Fibroblast of mammary gland (primary cell): ENCODE results near the gene ADAM17.

Experiments
- DNase-seq: peaks from one replicate; pipeline ENCODE4 v3.0.0-alpha.2; 2010; ENCODE audit warnings: low read depth
- H3K4me3 ChIP-seq: 2 replicates; pipeline ENCODE4 v1.5.1; 2011; ENCODE audit warnings: low read depth, mild to moderate bottlenecking, low read length, moderate library complexity; ENCODE audit not compliant: control insufficient read depth
- TF ChIP-seq, protein P1 (sequence below): conservative IDR thresholded peaks from 2 replicates; pipeline ENCODE4 v1.5.1; 2011; ENCODE audit warnings: low read depth, low read length, inconsistent platforms; ENCODE audit not compliant: control insufficient read depth, insufficient read depth

Gene ADAM17

DNA sequence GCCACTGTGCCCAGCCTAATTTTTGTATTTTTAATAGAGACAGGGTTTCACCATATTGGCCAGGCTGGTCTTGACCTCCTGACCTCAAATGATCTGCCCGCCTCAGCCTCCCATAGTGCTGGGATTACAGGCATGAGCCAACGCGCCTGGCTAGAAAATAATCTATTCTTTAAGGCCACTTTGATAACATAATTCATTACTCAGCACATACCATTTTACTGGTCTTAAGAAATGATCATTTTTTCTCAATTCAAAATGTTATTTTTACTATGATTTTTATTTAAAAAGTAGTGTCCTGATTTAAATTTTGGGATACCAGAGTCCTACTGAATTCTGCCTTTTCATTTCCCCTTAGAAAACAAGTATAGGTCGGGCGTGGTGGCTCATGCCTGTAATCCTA is 27.0 kb upstream of the ADAM17 start:
- no peak for DNase-seq
- TF ChIP-seq, protein P1, sequence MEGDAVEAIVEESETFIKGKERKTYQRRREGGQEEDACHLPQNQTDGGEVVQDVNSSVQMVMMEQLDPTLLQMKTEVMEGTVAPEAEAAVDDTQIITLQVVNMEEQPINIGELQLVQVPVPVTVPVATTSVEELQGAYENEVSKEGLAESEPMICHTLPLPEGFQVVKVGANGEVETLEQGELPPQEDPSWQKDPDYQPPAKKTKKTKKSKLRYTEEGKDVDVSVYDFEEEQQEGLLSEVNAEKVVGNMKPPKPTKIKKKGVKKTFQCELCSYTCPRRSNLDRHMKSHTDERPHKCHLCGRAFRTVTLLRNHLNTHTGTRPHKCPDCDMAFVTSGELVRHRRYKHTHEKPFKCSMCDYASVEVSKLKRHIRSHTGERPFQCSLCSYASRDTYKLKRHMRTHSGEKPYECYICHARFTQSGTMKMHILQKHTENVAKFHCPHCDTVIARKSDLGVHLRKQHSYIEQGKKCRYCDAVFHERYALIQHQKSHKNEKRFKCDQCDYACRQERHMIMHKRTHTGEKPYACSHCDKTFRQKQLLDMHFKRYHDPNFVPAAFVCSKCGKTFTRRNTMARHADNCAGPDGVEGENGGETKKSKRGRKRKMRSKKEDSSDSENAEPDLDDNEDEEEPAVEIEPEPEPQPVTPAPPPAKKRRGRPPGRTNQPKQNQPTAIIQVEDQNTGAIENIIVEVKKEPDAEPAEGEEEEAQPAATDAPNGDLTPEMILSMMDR = no peak
- H3K4me3 ChIP-seq = no peak overlapping the region

DNA sequence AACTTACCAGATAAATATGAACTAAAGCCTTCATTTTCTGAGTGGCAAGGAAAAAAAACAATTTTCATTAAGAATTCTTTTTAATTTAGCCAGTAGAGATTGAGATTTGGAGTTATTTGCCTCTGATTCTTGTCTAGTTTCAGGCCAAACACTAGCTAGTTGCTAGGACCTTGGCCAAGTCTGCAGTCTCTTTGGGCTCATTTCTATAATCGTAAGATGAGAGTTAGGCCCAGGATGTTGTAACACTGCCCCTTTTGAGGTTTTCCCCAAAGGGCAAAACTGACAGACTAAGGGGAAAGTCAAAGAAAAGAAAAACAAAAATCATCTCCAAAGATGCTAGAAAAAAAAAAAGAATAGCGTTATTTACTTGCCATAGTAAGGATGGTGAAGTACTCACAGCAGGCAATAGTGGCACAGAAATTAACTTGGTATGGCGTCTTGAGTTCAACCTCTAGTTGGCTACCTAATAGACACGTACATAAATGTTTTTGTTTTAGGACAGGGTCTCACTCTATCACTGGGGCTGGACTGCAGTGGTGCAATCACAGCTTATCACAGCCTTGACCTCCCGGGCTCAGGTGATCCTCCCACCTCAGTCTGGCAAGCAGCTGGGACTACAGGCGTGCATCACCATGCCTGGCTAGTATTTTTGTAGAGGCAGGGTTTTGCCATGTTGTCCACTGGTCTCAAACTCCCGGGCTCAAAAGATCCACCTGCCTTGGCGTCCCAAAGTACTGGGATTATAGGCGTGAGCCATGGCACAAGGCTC is 23.0 kb upstream of the ADAM17 start:
- H3K4me3 ChIP-seq = no peak overlapping the region
- TF ChIP-seq, protein P1 = no peak
- DNase-seq = peak; percentile 27

GRCh38 chr2:9574331-9574730 is 18.7 kb upstream of the ADAM17 start:
- no peak for DNase-seq
- no peak overlapping the region for H3K4me3 ChIP-seq
- TF ChIP-seq, protein P1 = no peak

DNA sequence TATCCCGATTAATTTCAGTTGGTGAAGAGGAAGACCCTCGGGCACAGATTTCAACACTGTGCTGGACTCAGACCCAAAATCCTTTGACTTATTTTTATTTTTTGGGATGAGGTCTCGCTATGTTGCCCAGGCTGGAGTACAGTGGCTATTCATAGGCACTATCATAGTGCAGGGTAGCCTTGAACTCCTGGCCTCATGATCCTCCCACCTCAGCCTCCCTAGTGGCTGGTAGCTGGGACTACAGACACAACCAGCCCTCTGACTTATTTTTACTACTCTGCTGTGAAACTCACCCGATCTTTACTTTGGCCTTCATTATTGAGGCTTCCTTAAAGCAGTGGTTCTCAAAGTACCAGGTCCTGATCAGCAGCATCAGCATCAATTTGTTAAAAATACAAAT is 18.2 kb upstream of the ADAM17 start:
- H3K4me3 ChIP-seq = no peak overlapping the region
- no peak for DNase-seq
- TF ChIP-seq, protein P1 = no peak

GRCh38 chr2:9573013-9573720 is 17.5 kb upstream of the ADAM17 start:
- TF ChIP-seq, protein P1 = no peak
- DNase-seq = peak; percentile 61
- no peak overlapping the region for H3K4me3 ChIP-seq

DNA sequence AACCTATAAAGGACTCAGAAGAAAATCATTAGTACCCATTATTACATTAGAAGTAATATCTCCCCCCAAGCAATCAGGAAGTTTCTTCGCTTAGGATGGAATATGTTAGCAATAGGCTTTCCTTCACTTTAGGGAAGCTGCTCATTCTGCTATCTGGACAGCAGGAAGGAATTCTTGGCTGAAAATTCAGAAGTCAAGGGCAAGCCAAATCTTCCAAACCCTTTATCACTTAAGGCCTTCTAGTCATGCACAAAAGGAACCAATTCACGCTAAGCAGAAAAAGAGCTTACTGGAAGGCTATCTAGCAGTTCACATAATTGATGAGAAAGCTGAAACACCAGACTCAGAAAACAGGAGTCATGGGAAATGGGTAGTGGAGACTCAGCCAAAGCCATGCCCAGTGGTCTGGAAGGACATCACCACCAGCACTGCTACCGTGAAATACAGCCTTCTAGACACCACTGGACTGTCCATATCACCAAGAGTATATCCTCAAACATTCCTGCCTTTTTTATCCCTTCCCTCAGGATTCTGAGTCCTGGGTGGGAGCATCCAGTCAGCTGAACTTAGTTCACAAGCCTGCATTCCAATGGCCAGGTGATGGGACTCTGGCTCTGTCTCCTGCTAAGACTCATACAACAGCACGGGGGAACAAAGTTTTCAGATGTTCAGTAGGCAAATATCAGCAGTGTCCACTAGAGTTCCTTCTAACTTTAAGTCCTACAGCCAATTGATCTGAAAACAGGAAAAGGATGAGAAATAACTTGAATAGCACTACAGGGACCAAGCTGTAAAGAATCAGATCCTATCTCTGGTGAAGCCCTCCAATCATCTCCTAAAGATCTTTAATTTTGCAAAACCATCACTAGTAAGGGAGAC is 14.8 kb upstream of the ADAM17 start:
- DNase-seq = peak; percentile 32
- TF ChIP-seq, protein P1 = peak; percentile 26
- H3K4me3 ChIP-seq = no peak overlapping the region
